ENCODE results near the gene PLA2G2F. TPM values are rescaled to one million over a fixed set of nuclear protein-coding genes. Genes with fewer than 3 reads are reported as not detected.

PLA2G2F gene
- total and polyA plus RNA-seq, 2 experiments from 2014 or later: not detected

- TF ChIP-seq CTCF (conservative IDR thresholded peaks at IDR 0.05; ENCODE audit: low read depth in 2 of 2) (no peak), EZH2 (IDR thresholded peaks at IDR 0.05; ENCODE audit: low read depth, unreplicated experiment) (no peak)
Measured at GRCh38 chr1:20199403-20199802, 60.3 kb downstream of the PLA2G2F start (continued).

GRCh38 chr1:20199840-20200239 lies 60.7 kb downstream of the PLA2G2F start:
- Histone ChIP-seq H2AFZ (no peak overlapping the region), H3K27me3 (ENCODE audit: insufficient read depth) (no peaks in the 10 kb centered on the region), H3F3A (replicated peaks; ENCODE audit: low read depth) (no peaks in the 10 kb centered on the region), H3K79me2 (replicated peaks; ENCODE audit: insufficient read depth) (no peaks in the 10 kb centered on the region), H3K36me3 (ENCODE audit: insufficient read depth) (no peaks in the 10 kb centered on the region), H3K4me2 (no peak overlapping the region), H4K20me1 (replicated peaks; ENCODE audit: insufficient read depth) (no peaks in the 10 kb centered on the region), H3K4me3 (no peak overlapping the region), H3K9me2 (ENCODE audit: insufficient read depth) (no peaks in the 10 kb centered on the region), H3K4me1 (ENCODE audit: insufficient read depth) (peaks cover 2% of the 10 kb centered on the region; the same call in 1 of the 2 replicates), H3K27ac (ENCODE audit: low read depth) (no peak overlapping the region)
- Mint-ChIP-seq H3K4me3 (no peak overlapping the region), H3K27ac (no peak overlapping the region), H3K27me3 (ENCODE audit: insufficient read depth, low read depth, poor library complexity) (peaks cover 3% of the 10 kb centered on the region), H3K36me3 (ENCODE audit: low read depth) (no peaks in the 10 kb centered on the region), H3K9me3 (no peaks in the 10 kb centered on the region; the same call in 2 of the 3 replicates), H3K4me1 (peaks cover 11% of the 10 kb centered on the region)
- ATAC-seq (no peak), DNase-seq (ENCODE audit: low spot score) (no peak)
- no peak for TF ChIP-seq NANOG (IDR thresholded peaks at IDR 0.05; ENCODE audit: borderline replicate concordance)
- TF ChIP-seq, protein P1, sequence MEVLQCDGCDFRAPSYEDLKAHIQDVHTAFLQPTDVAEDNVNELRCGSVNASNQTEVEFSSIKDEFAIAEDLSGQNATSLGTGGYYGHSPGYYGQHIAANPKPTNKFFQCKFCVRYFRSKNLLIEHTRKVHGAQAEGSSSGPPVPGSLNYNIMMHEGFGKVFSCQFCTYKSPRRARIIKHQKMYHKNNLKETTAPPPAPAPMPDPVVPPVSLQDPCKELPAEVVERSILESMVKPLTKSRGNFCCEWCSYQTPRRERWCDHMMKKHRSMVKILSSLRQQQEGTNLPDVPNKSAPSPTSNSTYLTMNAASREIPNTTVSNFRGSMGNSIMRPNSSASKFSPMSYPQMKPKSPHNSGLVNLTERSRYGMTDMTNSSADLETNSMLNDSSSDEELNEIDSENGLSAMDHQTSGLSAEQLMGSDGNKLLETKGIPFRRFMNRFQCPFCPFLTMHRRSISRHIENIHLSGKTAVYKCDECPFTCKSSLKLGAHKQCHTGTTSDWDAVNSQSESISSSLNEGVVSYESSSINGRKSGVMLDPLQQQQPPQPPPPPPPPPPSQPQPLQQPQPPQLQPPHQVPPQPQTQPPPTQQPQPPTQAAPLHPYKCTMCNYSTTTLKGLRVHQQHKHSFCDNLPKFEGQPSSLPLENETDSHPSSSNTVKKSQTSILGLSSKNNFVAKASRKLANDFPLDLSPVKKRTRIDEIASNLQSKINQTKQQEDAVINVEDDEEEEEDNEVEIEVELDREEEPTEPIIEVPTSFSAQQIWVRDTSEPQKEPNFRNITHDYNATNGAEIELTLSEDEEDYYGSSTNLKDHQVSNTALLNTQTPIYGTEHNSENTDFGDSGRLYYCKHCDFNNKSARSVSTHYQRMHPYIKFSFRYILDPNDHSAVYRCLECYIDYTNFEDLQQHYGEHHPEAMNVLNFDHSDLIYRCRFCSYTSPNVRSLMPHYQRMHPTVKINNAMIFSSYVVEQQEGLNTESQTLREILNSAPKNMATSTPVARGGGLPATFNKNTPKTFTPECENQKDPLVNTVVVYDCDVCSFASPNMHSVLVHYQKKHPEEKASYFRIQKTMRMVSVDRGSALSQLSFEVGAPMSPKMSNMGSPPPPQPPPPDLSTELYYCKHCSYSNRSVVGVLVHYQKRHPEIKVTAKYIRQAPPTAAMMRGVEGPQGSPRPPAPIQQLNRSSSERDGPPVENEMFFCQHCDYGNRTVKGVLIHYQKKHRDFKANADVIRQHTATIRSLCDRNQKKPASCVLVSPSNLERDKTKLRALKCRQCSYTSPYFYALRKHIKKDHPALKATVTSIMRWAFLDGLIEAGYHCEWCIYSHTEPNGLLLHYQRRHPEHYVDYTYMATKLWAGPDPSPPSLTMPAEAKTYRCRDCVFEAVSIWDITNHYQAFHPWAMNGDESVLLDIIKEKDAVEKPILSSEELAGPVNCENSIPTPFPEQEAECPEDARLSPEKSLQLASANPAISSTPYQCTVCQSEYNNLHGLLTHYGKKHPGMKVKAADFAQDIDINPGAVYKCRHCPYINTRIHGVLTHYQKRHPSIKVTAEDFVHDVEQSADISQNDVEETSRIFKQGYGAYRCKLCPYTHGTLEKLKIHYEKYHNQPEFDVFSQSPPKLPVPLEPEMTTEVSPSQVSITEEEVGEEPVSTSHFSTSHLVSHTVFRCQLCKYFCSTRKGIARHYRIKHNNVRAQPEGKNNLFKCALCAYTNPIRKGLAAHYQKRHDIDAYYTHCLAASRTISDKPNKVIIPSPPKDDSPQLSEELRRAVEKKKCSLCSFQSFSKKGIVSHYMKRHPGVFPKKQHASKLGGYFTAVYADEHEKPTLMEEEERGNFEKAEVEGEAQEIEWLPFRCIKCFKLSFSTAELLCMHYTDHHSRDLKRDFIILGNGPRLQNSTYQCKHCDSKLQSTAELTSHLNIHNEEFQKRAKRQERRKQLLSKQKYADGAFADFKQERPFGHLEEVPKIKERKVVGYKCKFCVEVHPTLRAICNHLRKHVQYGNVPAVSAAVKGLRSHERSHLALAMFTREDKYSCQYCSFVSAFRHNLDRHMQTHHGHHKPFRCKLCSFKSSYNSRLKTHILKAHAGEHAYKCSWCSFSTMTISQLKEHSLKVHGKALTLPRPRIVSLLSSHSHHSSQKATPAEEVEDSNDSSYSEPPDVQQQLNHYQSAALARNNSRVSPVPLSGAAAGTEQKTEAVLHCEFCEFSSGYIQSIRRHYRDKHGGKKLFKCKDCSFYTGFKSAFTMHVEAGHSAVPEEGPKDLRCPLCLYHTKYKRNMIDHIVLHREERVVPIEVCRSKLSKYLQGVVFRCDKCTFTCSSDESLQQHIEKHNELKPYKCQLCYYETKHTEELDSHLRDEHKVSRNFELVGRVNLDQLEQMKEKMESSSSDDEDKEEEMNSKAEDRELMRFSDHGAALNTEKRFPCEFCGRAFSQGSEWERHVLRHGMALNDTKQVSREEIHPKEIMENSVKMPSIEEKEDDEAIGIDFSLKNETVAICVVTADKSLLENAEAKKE (CRISPR knock-in tag; IDR thresholded peaks at IDR 0.05): no peak
- TF ChIP-seq STAT1 (IDR thresholded peaks at IDR 0.05; ENCODE audit: unreplicated experiment): no peak
- no peak for TF ChIP-seq EZH2phosphoT487 (IDR thresholded peaks at IDR 0.05; ENCODE audit: unreplicated experiment)
- TF ChIP-seq CTCF (conservative IDR thresholded peaks at IDR 0.05; ENCODE audit: low read depth in 2 of 2): no peak
- TF ChIP-seq, protein P2, sequence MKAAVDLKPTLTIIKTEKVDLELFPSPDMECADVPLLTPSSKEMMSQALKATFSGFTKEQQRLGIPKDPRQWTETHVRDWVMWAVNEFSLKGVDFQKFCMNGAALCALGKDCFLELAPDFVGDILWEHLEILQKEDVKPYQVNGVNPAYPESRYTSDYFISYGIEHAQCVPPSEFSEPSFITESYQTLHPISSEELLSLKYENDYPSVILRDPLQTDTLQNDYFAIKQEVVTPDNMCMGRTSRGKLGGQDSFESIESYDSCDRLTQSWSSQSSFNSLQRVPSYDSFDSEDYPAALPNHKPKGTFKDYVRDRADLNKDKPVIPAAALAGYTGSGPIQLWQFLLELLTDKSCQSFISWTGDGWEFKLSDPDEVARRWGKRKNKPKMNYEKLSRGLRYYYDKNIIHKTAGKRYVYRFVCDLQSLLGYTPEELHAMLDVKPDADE (IDR thresholded peaks at IDR 0.05): no peak
- TF ChIP-seq CREB1 (CRISPR knock-in tag; IDR thresholded peaks at IDR 0.05; ENCODE audit: low read depth): no peak
- no peak for TF ChIP-seq REST (IDR thresholded peaks at IDR 0.05; ENCODE audit: unreplicated experiment)
- TF ChIP-seq JUNB (IDR thresholded peaks at IDR 0.05; ENCODE audit: unreplicated experiment): no peak
